Fibroblast of lung (primary cell): ENCODE results near the gene FTHL17. TPM values are rescaled to one million over a fixed set of nuclear protein-coding genes. Genes with fewer than 3 reads are reported as not detected.

ENCODE experiments used
- DNase-seq, 2 donors: peaks; one replicate each; pipeline versions ENCODE4 v3.0.0 to v3.0.0-alpha.2; 2010; ENCODE audit warnings: low read depth in 2 of 2
- H2AFZ ChIP-seq: 2 replicates; pipeline ENCODE4 v1.5.1; 2012; ENCODE audit warnings: low read length, control low read depth, inconsistent platforms
- H3K27ac ChIP-seq: 2 replicates; pipeline ENCODE4 v1.5.1; 2011; ENCODE audit warnings: low read length, control low read depth; ENCODE audit not compliant: insufficient read depth
- H3K27me3 ChIP-seq: 2 replicates; pipeline ENCODE4 v1.5.1; 2011; ENCODE audit warnings: mild to moderate bottlenecking, low read length; ENCODE audit not compliant: control insufficient read depth, insufficient read depth
- H3K36me3 ChIP-seq: 2 replicates; pipeline ENCODE4 v1.5.1; 2011; ENCODE audit warnings: low read length; ENCODE audit not compliant: control insufficient read depth, insufficient read depth
- H3K4me1 ChIP-seq: 2 replicates; pipeline ENCODE4 v1.5.1; 2011; ENCODE audit warnings: low read length; ENCODE audit not compliant: control insufficient read depth, insufficient read depth; ENCODE audit errors: extremely low read depth
- H3K4me2 ChIP-seq: 2 replicates; pipeline ENCODE4 v1.5.1; 2011; ENCODE audit warnings: low read length, control low read depth; ENCODE audit not compliant: insufficient read depth; ENCODE audit errors: extremely low read depth
- H3K4me3 ChIP-seq, 4 experiments: fragments of 200-600 bp in 1 of 4; sonication (generic) in 1 of 4; replicated peaks in 1 of 4; 2 replicates each; pipeline ENCODE4 v1.5.1; 2011 to 2016; ENCODE audit warnings: low read length in 4 of 4, low read depth in 3 of 4, mild to moderate bottlenecking in 3 of 4, control low read depth in 2 of 4, inconsistent platforms in 1 of 4, mixed read lengths in 1 of 4; ENCODE audit not compliant: insufficient read depth in 1 of 4; ENCODE audit errors: control extremely low read depth in 1 of 4
- H3K79me2 ChIP-seq: 2 replicates; pipeline ENCODE4 v1.5.1; 2012; ENCODE audit warnings: mild to moderate bottlenecking, low read length, inconsistent platforms; ENCODE audit not compliant: control insufficient read depth, insufficient read depth
- H3K9ac ChIP-seq: 2 replicates; pipeline ENCODE4 v1.5.1; 2011; ENCODE audit warnings: mild to moderate bottlenecking, low read length, control low read depth; ENCODE audit not compliant: insufficient read depth
- H3K9me3 ChIP-seq: 2 replicates; pipeline ENCODE4 v1.5.1; 2012; ENCODE audit warnings: low read depth, low read length; ENCODE audit not compliant: control insufficient read depth, insufficient read depth
- H4K20me1 ChIP-seq: 2 replicates; pipeline ENCODE4 v1.5.1; 2011; ENCODE audit warnings: low read length; ENCODE audit not compliant: control insufficient read depth, insufficient read depth; ENCODE audit errors: extremely low read depth
- CTCF ChIP-seq, 2 donors: IDR thresholded peaks in 1 of 2; conservative IDR thresholded peaks in 1 of 2; 1 replicate in 1 of 2; 2 replicates in 1 of 2; pipeline ENCODE4 v1.5.1; 2011 to 2012; ENCODE audit warnings: low read length in 2 of 2, control low read depth in 1 of 2, inconsistent platforms in 1 of 2, low read depth in 1 of 2, mild to moderate bottlenecking in 1 of 2
- EZH2 ChIP-seq: IDR thresholded peaks from 2 replicates; pipeline ENCODE4 v1.5.1; 2012; ENCODE audit warnings: low read length, control low read depth, mild to moderate bottlenecking; ENCODE audit errors: missing control alignments
- polyA plus RNA-seq, 2 donors: library from polyadenylated mRNA; depleted of rRNA in 1 of 2; stranded (reverse) in 1 of 2; unstranded in 1 of 2; fragments of >200 nt; gene quantifications; 2 replicates each; pipeline ENCODE4 v1.2.1, GENCODE V29; 2011 to 2012; ENCODE audit warnings: missing spikeins in 1 of 2
- total RNA-seq: library from RNA; depleted of rRNA; stranded (reverse); fragments of >200 nt; gene quantifications from 2 replicates; pipeline ENCODE4 v1.2.1, GENCODE V29; 2014

Gene FTHL17
- total and polyA plus RNA-seq, 2 donors (not counting 1 experiment from before 2014, with no cell fraction given) = not detected

- Histone ChIP-seq H3K9ac (no peak overlapping the region), H3K4me1 (no peaks in the 10 kb centered on the region), H3K27ac (no peak overlapping the region), H4K20me1 (no peaks in the 10 kb centered on the region), H3K9me3 (no peaks in the 10 kb centered on the region), H3K27me3 (no peaks in the 10 kb centered on the region), H3K4me3 (no peak overlapping the region), H3K36me3 (no peaks in the 10 kb centered on the region), H3K79me2 (no peaks in the 10 kb centered on the region), H2AFZ (no peak overlapping the region), H3K4me2 (no peak overlapping the region)
- TF ChIP-seq EZH2 (no peak), CTCF (conservative IDR thresholded peaks at IDR 0.05 in 1 of 2, IDR thresholded peaks at IDR 0.05 in 1 of 2; ENCODE audit: low read depth in 1 of 2, low read length in 2 of 2) (no peak)
- DNase-seq = peak in 1 of 2 donors; percentile 0
These were observed 50.3 kb downstream of the FTHL17 start for GRCh38 chrX:31021537-31021936.

Other genes with a start within 250 kb of the FTHL17 start
- gene TAB3, start 182.8 kb downstream of the FTHL17 start, total RNA-seq = 6.9 and 8.6 TPM in 2 replicates
- 13.0 and 14.9 TPM in 2 replicates for gene TAB3, start 182.8 kb downstream of the FTHL17 start, polyA plus RNA-seq